HG03565 (cell line): ENCODE results near the gene TBX3.

Experiments used
- ATAC-seq: cut with Tn5 transposase; IDR thresholded peaks from one replicate; pipeline ENCODE4 v1.9.1; 2021; ENCODE audit warnings: mild to moderate bottlenecking, moderate library complexity; ENCODE audit not compliant: unreplicated experiment

Gene TBX3

DNA sequence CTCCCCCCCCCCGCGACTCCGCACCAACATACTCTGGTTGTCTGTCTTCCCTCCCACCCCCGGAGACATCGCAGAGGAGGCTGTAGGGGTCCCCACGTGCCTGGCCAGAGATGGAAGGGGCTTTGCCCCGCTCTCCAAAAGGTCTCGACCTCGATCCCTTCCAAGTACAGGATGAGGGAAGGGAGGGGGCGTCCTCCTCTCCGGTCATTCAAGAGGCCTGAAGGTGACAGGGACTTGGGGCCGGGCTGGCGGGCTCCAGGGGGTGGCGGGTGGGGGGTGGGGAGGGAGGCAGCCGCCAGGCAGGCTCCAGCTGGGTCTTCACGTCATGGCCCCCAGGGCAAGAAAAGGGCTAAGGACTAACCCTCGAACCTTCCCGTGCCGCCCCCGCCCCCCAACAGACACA lies 15.1 kb downstream of the TBX3 start:
- ATAC-seq = no peak

- no peak for ATAC-seq
Measured at GRCh38 chr12:114668151-114668885, 15.7 kb downstream of the TBX3 start.

DNA sequence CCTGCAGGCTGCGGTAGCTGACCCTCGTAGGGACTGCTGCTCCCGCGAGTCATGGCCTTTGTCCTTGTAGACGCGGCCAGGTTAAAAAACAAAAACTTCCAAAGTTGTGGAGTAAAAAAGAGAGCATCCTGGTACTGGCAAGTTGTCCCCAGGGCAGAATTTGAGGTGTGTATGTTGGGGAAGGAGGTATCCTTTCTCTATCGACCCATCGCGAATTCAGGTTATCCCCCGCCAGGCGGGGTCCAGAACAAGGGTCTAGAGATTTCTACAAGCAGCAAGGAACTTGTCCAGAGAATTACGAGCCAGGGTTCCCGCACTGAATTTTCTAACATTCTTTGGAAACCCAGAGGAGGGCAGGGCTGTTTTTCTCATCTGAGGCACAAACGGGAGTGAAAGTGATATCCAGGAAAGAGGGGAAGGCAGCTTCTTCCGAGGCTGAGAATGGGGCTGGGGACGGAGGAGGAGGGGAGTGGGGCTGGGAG lies 16.3 kb downstream of the TBX3 start:
- ATAC-seq = no peak

GRCh38 chr12:114666746-114667668 lies 17.0 kb downstream of the TBX3 start:
- no peak for ATAC-seq

DNA sequence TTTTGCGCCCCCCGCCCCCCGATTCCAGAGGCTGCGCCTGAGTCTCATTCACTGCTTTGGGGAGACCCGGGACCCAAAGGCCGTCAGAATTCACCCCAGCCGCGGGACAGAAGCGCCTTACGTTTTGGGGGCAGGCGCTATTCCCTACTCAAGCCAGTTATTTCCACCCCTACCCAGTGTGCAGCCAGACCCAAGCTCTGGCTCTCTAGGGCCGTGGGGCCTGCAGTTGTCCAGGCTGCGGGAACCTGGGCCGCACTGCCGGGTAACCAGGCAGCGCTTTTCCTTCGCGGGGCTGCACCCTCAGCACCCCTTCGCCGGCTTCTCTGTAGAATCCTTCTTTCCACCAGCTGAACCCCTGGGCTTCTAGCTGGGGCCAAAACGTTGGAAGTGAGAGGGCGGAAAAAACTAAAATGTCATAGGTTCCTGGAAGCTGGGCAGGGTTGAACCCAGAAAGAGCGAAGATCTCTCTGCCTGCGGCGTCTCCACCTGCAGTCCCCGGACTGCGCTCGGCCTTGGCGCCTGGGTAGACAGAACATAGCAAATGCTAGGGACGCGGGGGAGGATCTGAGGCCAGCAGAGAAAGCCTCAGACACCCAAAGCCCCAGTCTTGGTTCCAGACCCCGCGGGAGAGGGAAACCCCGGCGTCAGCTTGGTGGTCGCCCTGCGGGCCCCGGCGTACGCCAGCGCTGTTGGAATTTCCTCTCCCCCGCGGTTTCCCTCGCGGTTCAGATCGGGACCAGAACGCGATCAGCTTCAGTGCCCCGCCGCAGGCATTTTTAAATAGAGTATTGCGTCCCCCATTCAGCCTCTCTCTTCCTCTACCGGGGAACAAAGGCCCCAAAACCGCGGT lies 18.3 kb downstream of the TBX3 start:
- no peak for ATAC-seq

DNA sequence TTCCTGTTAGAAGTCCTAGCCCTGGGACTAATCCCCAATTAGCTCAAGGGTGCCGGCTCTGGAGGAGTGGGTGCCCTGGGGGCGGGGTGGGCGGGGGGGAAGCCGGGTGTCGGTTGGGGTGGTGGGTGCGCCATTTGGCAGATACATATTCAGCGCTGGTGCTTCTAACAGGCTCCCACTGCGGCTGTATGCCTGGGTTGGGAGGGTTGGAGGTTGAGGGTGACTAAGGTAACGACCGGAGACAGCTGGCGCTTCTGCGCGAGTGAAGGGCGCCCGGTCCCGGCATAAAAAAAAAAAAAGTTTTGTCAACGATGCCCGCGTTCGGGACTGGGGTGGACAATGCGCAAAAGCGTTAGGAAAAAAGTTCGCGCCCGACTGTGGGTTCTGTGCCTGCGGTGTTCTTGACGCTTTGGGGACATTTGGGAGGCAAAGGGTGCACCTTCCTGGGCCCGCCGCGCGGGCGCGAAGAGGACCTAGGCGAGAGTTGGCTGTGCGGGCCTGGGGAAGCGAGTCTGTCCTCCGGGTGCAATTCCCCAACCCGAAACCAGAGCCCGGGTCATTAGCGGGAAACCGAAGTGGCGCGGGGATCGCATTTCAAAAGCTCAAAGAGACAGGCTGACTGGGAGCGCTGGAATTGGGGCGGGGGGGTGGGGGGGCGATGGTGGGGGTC lies 19.2 kb downstream of the TBX3 start:
- ATAC-seq = no peak

DNA sequence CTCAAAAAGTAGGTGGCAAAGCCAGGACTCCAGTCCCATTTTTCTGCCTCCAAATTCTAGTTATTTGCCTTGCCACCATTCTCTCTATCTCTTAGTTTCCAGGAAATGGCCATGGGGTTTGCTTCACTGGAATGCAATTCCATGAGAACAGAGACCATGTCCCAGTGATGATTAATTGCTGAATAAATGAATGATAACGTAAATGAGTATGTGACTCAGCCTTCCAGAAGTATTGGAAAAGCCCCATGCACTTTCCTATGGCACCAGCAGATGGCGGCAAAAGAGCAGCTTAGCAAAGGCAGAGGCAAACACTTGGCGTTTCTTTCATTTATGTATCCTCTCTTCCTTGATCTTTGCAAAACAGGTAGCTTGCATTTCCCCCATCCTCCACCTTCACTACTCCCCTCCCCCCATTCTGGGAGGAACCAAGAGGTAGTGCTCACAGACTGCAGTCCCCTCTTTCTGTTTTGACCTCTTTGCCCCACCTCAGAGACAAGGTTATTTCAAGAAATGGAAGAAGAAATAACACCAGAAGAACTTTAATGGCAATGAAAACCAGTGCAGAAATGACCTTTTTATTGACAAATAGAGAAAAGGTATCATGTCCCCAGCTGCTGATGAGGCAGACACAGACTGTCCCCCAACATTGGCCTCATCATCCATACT lies 21.3 kb downstream of the TBX3 start:
- no peak for ATAC-seq

GRCh38 chr12:114661245-114661644 lies 22.7 kb downstream of the TBX3 start:
- ATAC-seq = no peak

DNA sequence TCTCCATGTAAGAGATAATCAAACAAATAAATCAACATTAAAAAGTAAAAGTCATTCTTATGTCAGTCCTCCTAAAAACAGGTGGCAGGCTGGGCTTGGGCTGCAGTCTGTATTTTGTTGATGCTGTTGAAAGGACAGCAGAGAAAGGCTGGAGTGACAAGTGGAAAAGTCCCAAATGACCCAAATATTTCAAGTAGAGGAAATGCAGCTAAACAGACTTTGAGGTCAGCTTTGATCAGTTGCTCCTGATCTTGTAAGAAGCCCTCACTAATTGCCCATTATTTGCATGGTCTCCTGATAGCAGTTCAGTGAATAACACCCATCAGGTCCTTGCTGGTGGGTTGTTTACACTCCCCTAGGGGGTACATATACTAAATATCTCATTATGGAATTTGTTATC lies 24.9 kb downstream of the TBX3 start:
- no peak for ATAC-seq

DNA sequence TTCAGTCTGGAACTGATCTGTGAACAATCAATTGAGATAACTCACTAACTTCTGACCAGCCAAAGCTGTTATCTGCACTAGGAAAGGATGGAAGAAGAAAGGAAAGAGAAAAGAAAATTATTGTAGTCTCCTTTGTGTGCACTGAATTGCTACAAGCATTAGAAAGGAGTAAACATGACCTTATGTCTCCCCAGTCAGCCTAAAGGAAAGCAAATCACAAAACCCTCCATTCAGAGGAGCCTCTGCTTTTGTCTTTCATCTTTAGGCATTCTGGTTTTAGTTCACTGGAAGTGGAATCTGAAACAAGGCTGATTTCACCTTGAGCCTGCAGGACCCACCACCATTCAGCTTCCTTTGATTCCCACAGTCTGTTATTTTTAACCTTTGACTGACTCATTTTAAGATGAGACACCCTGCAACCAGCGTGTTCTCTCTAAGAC lies 26.0 kb downstream of the TBX3 start:
- ATAC-seq = no peak

DNA sequence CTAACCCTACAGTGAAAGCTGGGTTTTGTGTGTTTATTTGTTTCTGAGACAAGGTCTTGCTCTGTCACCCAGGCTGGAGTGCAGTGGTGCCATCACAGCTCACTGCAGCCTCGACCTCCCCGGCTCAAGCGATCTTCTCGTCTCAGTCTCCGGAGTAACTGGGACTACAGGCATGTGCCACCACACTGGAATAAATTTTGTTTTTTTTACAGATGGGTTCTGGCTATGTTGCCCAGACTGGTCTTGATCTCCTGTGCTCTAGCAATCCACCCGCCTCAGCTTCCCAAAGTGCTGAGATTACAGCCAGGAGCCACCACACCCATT lies 26.4 kb downstream of the TBX3 start:
- no peak for ATAC-seq

- ATAC-seq = no peak
Measured at GRCh38 chr12:114656906-114657596, 26.9 kb downstream of the TBX3 start.

DNA sequence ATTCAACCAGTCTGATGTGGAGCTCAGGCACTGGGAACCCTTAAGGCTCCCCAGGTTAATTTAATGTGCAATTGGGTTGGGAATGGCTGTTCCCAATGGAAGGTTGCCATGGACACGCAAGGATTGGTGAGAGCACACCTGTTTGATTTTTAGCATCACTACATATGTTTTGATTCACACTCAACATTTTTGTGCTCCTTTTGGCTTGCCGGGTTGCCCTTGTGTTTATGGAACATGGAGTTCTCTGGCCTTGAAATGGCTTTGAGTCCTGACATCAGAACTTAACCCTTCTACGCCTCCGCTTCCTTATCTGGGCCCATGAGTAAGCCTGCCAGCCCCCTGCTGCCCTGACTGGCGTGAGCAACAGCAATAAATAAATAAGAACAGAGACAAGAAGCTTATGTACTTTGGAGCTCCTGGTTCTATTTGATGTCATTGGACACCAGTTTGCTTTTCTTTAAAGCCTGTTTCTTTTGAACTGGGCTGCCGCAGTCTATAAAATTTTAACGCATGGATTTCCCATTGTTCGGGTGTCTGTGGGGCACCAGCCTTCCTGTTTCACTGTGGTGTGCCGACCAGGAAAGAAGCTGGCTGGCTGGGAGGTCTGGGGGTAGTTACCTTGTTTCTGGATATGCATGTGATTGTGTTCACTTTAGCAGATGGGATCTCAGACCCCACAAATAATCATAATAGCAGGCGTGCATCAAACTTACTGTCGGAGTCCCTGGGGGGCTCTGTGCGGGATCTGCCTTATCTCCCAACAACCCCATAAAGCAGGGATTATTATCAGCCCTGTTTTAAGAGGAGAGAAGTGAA lies 27.8 kb downstream of the TBX3 start:
- no peak for ATAC-seq

DNA sequence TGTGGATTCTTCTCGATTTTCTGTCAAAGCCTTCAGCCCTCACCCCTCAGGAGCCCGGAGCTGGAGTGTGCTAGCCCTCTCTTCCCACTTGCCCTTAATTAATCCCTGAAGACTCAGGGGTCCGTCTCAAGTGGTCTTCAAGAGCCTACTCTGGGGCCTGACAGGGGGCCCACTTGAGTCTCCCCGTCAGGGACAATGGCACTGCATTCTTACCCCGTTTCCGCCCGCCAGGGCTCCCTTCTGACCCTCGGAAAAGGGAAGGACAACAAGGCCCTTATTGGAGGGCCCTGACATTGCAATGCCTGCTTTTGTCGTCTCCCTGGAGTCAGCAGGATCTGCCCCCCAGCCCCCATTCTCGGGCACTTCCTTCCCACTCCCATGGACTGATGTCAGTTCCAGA lies 34.4 kb downstream of the TBX3 start:
- no peak for ATAC-seq

DNA sequence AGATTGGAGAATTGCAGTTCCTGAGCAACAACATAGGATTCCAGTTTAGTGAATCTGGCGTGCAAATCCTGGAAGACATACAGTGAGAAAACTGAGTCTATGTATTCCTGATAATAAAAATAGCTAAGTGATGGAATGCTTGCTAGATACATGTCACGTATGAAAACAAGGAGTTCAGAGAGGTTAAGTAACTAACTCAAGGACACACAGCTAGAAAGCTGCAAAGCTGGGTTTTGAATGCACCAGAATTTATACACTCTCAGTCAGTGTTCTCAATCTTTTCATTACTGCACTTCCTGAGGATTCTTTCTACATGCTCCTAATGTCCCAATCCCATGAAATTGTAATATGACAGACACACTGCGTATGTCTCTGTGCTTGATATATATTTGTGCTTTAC lies 35.3 kb downstream of the TBX3 start:
- ATAC-seq = no peak

GRCh38 chr12:114638790-114639435 lies 45.1 kb downstream of the TBX3 start:
- no peak for ATAC-seq

GRCh38 chr12:114636723-114637480 lies 47.1 kb downstream of the TBX3 start:
- no peak for ATAC-seq
